ENCODE results near the gene RFX2.

GRCh38 chr19:6090634-6091033 is 19.7 kb downstream of the RFX2 start:
- TF ChIP-seq CTCF (IDR thresholded peaks at IDR 0.05): no peak
- no peak for TF ChIP-seq ZFX (IDR thresholded peaks at IDR 0.05; ENCODE audit: borderline replicate concordance)

Measured in 22Rv1 (cell line).